H1 (cell line): ENCODE measurements around the gene ATP13A3. TPM values are rescaled to one million over a fixed set of nuclear protein-coding genes. Genes with fewer than 3 reads are reported as not detected.

ENCODE experiments used
- CTCF ChIA-PET: fragments of 300-600 bp; sonication (Branson Sonifier 250); formaldehyde crosslinking; loops from one replicate; lab custom pipeline; 2021; ENCODE audit not compliant: partially characterized antibody; lab: Charles Lee
- POLR2A ChIA-PET: fragments of 300-600 bp; sonication (Branson Sonifier 250); formaldehyde crosslinking; loops from one replicate; lab custom pipeline; 2021; ENCODE audit warnings: inconsistent platforms; ENCODE audit not compliant: partially characterized antibody; lab: Charles Lee
- DNase-seq, 2 experiments: peaks; one replicate each; pipeline versions ENCODE4 v3.0.0 to v3.0.0-alpha.2; 2010 to 2022; ENCODE audit warnings: low spot score in 2 of 2, low read depth in 1 of 2, mixed read lengths in 1 of 2
- FAIRE-seq: peaks from 2 replicates; lab custom pipeline; 2011; peaks lifted over from hg19 to GRCh38; lab: Jason Lieb, UNC
- H2AFZ ChIP-seq: 2 replicates; pipeline ENCODE4 v1.8.1; 2012; ENCODE audit warnings: low read length, inconsistent platforms
- H2AK5ac ChIP-seq: 2 replicates; pipeline ENCODE4 v1.6.1; 2013; ENCODE audit warnings: low read depth, low read length
- H2BK120ac ChIP-seq: replicated peaks from 2 replicates; pipeline ENCODE3; 2013; ENCODE audit warnings: low read depth, low read length, inconsistent platforms
- H2BK12ac ChIP-seq: 2 replicates; pipeline ENCODE4 v1.6.1; 2013; ENCODE audit warnings: low read depth, low read length
- H2BK15ac ChIP-seq: 2 replicates; pipeline ENCODE4 v1.6.1; 2013; ENCODE audit warnings: low read length
- H2BK20ac ChIP-seq: 2 replicates; pipeline ENCODE4 v1.6.1; 2013; ENCODE audit warnings: low read length
- H2BK5ac ChIP-seq: 2 replicates; pipeline ENCODE4 v1.6.1; 2013; ENCODE audit warnings: low read depth, low read length
- H3K14ac ChIP-seq: 2 replicates; pipeline ENCODE4 v1.6.1; 2013; ENCODE audit warnings: inconsistent platforms; ENCODE audit not compliant: insufficient read length
- H3K18ac ChIP-seq: 2 replicates; pipeline ENCODE4 v1.6.1; 2013; ENCODE audit warnings: low read length; ENCODE audit errors: extremely low read depth
- H3K23ac ChIP-seq: 2 replicates; pipeline ENCODE4 v1.6.1; 2013; ENCODE audit warnings: inconsistent platforms; ENCODE audit not compliant: insufficient read length
- H3K23me2 ChIP-seq: 2 replicates; pipeline ENCODE4 v1.6.1; 2013; ENCODE audit warnings: low read depth, low read length
- H3K27ac ChIP-seq: 2 replicates; pipeline ENCODE4 v1.6.1; 2011; ENCODE audit warnings: low read depth, low read length, inconsistent platforms
- H3K27me3 ChIP-seq, 4 experiments: replicated peaks in 1 of 4; 1 replicate in 1 of 4; 2 replicates in 3 of 4; pipeline versions ENCODE4 v1.6.1 to v1.8.1; 2011 to 2013; ENCODE audit warnings: low read length in 3 of 4, mild to moderate bottlenecking in 3 of 4, inconsistent platforms in 2 of 4, mixed read lengths in 2 of 4, moderate library complexity in 1 of 4; ENCODE audit not compliant: control insufficient read depth in 3 of 4, insufficient read depth in 3 of 4; ENCODE audit errors: extremely low read depth in 1 of 4
- H3K36me3 ChIP-seq, 4 experiments: 2 replicates each; pipeline versions ENCODE4 v1.6.1 to v1.8.1; 2011 to 2013; ENCODE audit warnings: mild to moderate bottlenecking in 4 of 4, low read length in 3 of 4, moderate library complexity in 2 of 4, control low read depth in 1 of 4, inconsistent platforms in 1 of 4; ENCODE audit not compliant: insufficient read depth in 4 of 4, control insufficient read depth in 2 of 4
- H3K4ac ChIP-seq: replicated peaks from 2 replicates; pipeline ENCODE3; 2013; ENCODE audit warnings: low read length, low read depth, mixed read lengths, inconsistent platforms; ENCODE audit not compliant: insufficient read length
- H3K4me1 ChIP-seq, 4 experiments: replicated peaks in 1 of 4; 1 replicate in 1 of 4; 2 replicates in 3 of 4; pipeline versions ENCODE4 v1.6.1 to v1.8.1; 2011 to 2013; ENCODE audit warnings: low read length in 3 of 4, inconsistent platforms in 2 of 4, mixed read lengths in 1 of 4; ENCODE audit not compliant: insufficient read depth in 4 of 4, control insufficient read depth in 3 of 4
- H3K4me2 ChIP-seq, 2 experiments: 2 replicates each; pipeline versions ENCODE4 v1.6.1 to v1.8.1; 2011 to 2013; ENCODE audit warnings: low read depth in 2 of 2, low read length in 2 of 2, control low read depth in 1 of 2, inconsistent platforms in 1 of 2, mild to moderate bottlenecking in 1 of 2; ENCODE audit not compliant: insufficient read depth in 1 of 2
- H3K4me3 ChIP-seq, 4 experiments: fragments of 200-600, 300-600 bp in 1 of 4; sonication (generic), shearing (Covaris generic), sonication (Bioruptor Twin) in 1 of 4; 2 replicates each; pipeline versions ENCODE4 v1.5.1 to v1.8.1; 2011 to 2016; ENCODE audit warnings: low read length in 4 of 4, low read depth in 3 of 4, control low read depth in 2 of 4, inconsistent platforms in 2 of 4, mild to moderate bottlenecking in 2 of 4, mixed read lengths in 1 of 4, moderate library complexity in 1 of 4; ENCODE audit not compliant: insufficient read depth in 2 of 4; ENCODE audit errors: extremely low read depth in 1 of 4
- H3K56ac ChIP-seq: replicated peaks from 2 replicates; pipeline ENCODE3; 2013; ENCODE audit warnings: low read depth, mild to moderate bottlenecking, mixed read lengths, low read length, inconsistent platforms; ENCODE audit not compliant: insufficient read length
- H3K79me1 ChIP-seq: 2 replicates; pipeline ENCODE4 v1.6.1; 2013; ENCODE audit warnings: low read depth, low read length, control low read depth
- H3K79me2 ChIP-seq, 2 experiments: 2 replicates each; pipeline versions ENCODE4 v1.6.1 to v1.8.1; 2012 to 2013; ENCODE audit warnings: low read length in 2 of 2, mild to moderate bottlenecking in 2 of 2, inconsistent platforms in 1 of 2; ENCODE audit not compliant: insufficient read depth in 2 of 2, control insufficient read depth in 1 of 2
- H3K9ac ChIP-seq, 4 experiments: replicated peaks in 1 of 4; 1 replicate in 1 of 4; 2 replicates in 3 of 4; pipeline versions ENCODE4 v1.6.1 to v1.8.1; 2011 to 2013; ENCODE audit warnings: low read depth in 3 of 4, low read length in 3 of 4, control low read depth in 2 of 4, mild to moderate bottlenecking in 2 of 4, moderate library complexity in 2 of 4, inconsistent platforms in 1 of 4; ENCODE audit errors: extremely low read depth in 1 of 4
- H3K9me3 ChIP-seq, 2 experiments: 2 replicates each; pipeline versions ENCODE4 v1.6.1 to v1.8.1; 2012 to 2013; ENCODE audit warnings: mild to moderate bottlenecking in 2 of 2, moderate library complexity in 2 of 2, control low read depth in 1 of 2, inconsistent platforms in 1 of 2, low read depth in 1 of 2, low read length in 1 of 2, mixed read lengths in 1 of 2; ENCODE audit not compliant: insufficient read depth in 2 of 2
- H4K20me1 ChIP-seq, 2 experiments: replicated peaks in 1 of 2; 2 replicates each; pipeline versions ENCODE3 to v1.8.1; 2011 to 2013; ENCODE audit warnings: inconsistent platforms in 2 of 2, low read length in 2 of 2, mild to moderate bottlenecking in 1 of 2; ENCODE audit not compliant: insufficient read depth in 2 of 2, control insufficient read depth in 1 of 2
- H4K5ac ChIP-seq: 2 replicates; pipeline ENCODE4 v1.6.1; 2013; ENCODE audit warnings: low read length, low read depth, mixed read lengths, inconsistent platforms; ENCODE audit not compliant: insufficient read length
- H4K8ac ChIP-seq: 2 replicates; pipeline ENCODE4 v1.8.0; 2013; ENCODE audit warnings: mild to moderate bottlenecking, moderate library complexity, low read length, inconsistent platforms; ENCODE audit not compliant: insufficient read depth; ENCODE audit errors: extremely low read depth
- H4K91ac ChIP-seq: replicated peaks from 2 replicates; pipeline ENCODE3; 2013; ENCODE audit warnings: low read length, mixed read lengths, inconsistent platforms; ENCODE audit not compliant: insufficient read length
- ASH2L ChIP-seq: fragments of 200-600, 300-600 bp; sonication (generic); IDR thresholded peaks from one replicate; pipeline ENCODE4 v1.7.1; 2017; ENCODE audit warnings: low read length
- CHD1 ChIP-seq: IDR thresholded peaks from 2 replicates; pipeline ENCODE4 v1.6.1; 2012; ENCODE audit warnings: low read depth, low read length, improper control_type of control experiment
- EGR1 ChIP-seq: IDR thresholded peaks from 2 replicates; pipeline ENCODE4 v1.6.1; 2011; ENCODE audit warnings: low read depth, low read length, borderline replicate concordance
- HDAC2 ChIP-seq, 2 experiments: fragments of 300-600 bp in 1 of 2; sonication (generic) in 1 of 2; IDR thresholded peaks; 2 replicates each; pipeline ENCODE4 v1.6.1; 2011 to 2012; ENCODE audit warnings: low read depth in 2 of 2, low read length in 2 of 2, mild to moderate bottlenecking in 2 of 2, moderate library complexity in 2 of 2, borderline replicate concordance in 1 of 2, inconsistent platforms in 1 of 2
- MAFK ChIP-seq: IDR thresholded peaks from 2 replicates; pipeline ENCODE4 v1.6.1; 2012; ENCODE audit warnings: low read depth, mild to moderate bottlenecking, improper control_type of control experiment, low read length
- PHF8 ChIP-seq: fragments of 200-600 bp; sonication (generic); conservative IDR thresholded peaks from 2 replicates; pipeline ENCODE4 v1.7.1; 2012; ENCODE audit warnings: low read depth, mild to moderate bottlenecking, inconsistent platforms, low read length, moderate library complexity
- POLR2A ChIP-seq, 2 experiments: IDR thresholded peaks; 1 replicate in 1 of 2; 2 replicates in 1 of 2; pipeline ENCODE4 v1.6.1; 2011; ENCODE audit warnings: low read depth in 2 of 2, low read length in 2 of 2, mild to moderate bottlenecking in 2 of 2; ENCODE audit errors: control extremely low read depth in 1 of 2
- RFX5 ChIP-seq: IDR thresholded peaks from 2 replicates; pipeline ENCODE4 v1.6.1; 2011; ENCODE audit warnings: low read depth, low read length, improper control_type of control experiment, borderline replicate concordance
- SRF ChIP-seq: IDR thresholded peaks from 2 replicates; pipeline ENCODE4 v1.6.1; 2011; ENCODE audit warnings: mild to moderate bottlenecking, low read depth, low read length, moderate library complexity
- TBP ChIP-seq: IDR thresholded peaks from 2 replicates; pipeline ENCODE4 v1.6.1; 2011; ENCODE audit warnings: low read depth, low read length, improper control_type of control experiment
- WGBS, 2 experiments: shearing (Covaris generic) in 1 of 2; methylation state at CpG; one replicate each; pipeline versions ENCODE4 v1.1.6 to v1.1.7; 2013 to 2015; ENCODE audit warnings: low lambda C conversion rate in 2 of 2, mixed read lengths in 2 of 2, inconsistent platforms in 1 of 2, low coverage in 1 of 2, missing lambda C conversion rate in 1 of 2; ENCODE audit not compliant: insufficient replicate concordance in 2 of 2, insufficient coverage in 1 of 2, insufficient read length in 1 of 2; ENCODE audit errors: extremely low coverage in 1 of 2, missing lambda C conversion rate in 1 of 2; 5-methylcytosine and 5-hydroxymethylcytosine counted together
- polyA plus RNA-seq, 7 experiments: library from polyadenylated mRNA; depleted of rRNA in 3 of 7; stranded (reverse) in 5 of 7; unstranded in 2 of 7; fragments of >200 nt in 5 of 7; fragments of 200-250 nt in 2 of 7; gene quantifications; 1 replicate in 5 of 7; 2 replicates in 1 of 7; 4 replicates in 1 of 7; pipeline versions ENCODE4 v1.2.1 to v1.2.3, GENCODE V29; 2011 to 2013; ENCODE audit warnings: missing spikeins in 2 of 7, mixed read lengths in 2 of 7
- total RNA-seq: library from RNA; stranded (reverse); fragmentation: NEBNext Ultra II Directional; extraction: Animal tissue kit (Norgen Biotek cat#: 25700); gene quantifications from 2 replicates; pipeline ENCODE4 v1.2.1, GENCODE V29; 2021
- TF ChIP-seq, protein P1 (sequence below): IDR thresholded peaks from 2 replicates; pipeline ENCODE4 v1.6.1; 2012; ENCODE audit warnings: inconsistent platforms
- TF ChIP-seq, protein P2 (sequence below): IDR thresholded peaks from 2 replicates; pipeline ENCODE4 v1.6.1; 2011; ENCODE audit warnings: low read depth, mild to moderate bottlenecking, low read length; ENCODE audit not compliant: insufficient read depth

ATP13A3 gene
- total and polyA plus RNA-seq, 2 of the 8 experiments (the other 6 are each of a cell fraction or from before 2014, with no cell fraction given): 18.6 to 92.2 TPM

DNA sequence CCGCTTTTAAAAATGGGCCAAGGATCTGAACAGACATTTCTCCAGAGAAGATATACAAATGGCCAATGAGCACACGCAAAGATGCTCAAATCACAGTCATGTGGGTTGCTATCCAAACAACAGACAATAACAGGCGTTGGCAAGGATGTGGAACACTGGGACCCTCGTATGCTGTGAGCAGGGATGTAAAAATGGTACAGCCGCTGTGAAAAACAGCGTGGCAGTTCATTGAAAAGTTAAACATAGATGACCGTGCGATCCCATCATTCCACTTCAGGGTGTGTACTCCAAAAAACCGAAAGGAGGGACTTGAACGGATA, 110.6 kb downstream of the ATP13A3 start:
- DNase-seq (no peak), FAIRE-seq (no peak)
- Histone ChIP-seq H3K9ac (no peak overlapping the region), H3K18ac (peak overlapping the region; percentile 25; the same call in 1 of the 2 replicates), H3K23ac (no peak overlapping the region), H3K14ac (no peak overlapping the region), H3K4me3 (no peak overlapping the region), H2BK15ac (0 out of 2 replicates have a peak overlapping the region, but pooled peaks have one; percentile 83), H3K4ac (no peak overlapping the region), H2AK5ac (peak overlapping the region; percentile 33; the same call in 1 of the 2 replicates), H3K36me3 (no peaks in the 10 kb centered on the region), H2BK120ac (no peak overlapping the region), H4K5ac (no peak overlapping the region), H3K56ac (no peak overlapping the region), H2BK12ac (0 out of 2 replicates have a peak overlapping the region, but pooled peaks have one; percentile 12), H4K91ac (no peak overlapping the region), H3K79me2 (no peaks in the 10 kb centered on the region), H3K9me3 (no peaks in the 10 kb centered on the region), H2BK5ac (no peak overlapping the region), H3K23me2 (no peaks in the 10 kb centered on the region), H4K20me1 (no peaks in the 10 kb centered on the region), H2BK20ac (no peak overlapping the region), H2AFZ (peak overlapping the region; percentile 66; the same call in 1 of the 2 replicates), H3K27ac (no peak overlapping the region), H4K8ac (no peak overlapping the region), H3K4me2 (no peak overlapping the region; a peak in 2 of 4 replicates), H3K4me1 (peaks cover 0 to 16% (median 6%) of the 10 kb centered on the region in 4 experiments; a peak in 6 of 7 replicates), H3K27me3 (0 out of 7 replicates have a peak, but pooled peaks cover 0 to 2% (median 0%) of the 10 kb centered on the region in 4 experiments), H3K79me1 (no peaks in the 10 kb centered on the region)
- ChIA-PET CTCF (no interaction called here), POLR2A (no interaction called here)
- WGBS, 2 experiments: 94% methylated on average over 10 of the region's 10 CpGs; no CpG with 5 or more reads in 1 of the 2 experiments
- TF ChIP-seq CHD1: no peak
- TF ChIP-seq RFX5: no peak
- no peak for TF ChIP-seq PHF8
- TF ChIP-seq MAFK: no peak
- no peak for TF ChIP-seq TBP
- TF ChIP-seq EGR1: no peak
- TF ChIP-seq, protein P1, sequence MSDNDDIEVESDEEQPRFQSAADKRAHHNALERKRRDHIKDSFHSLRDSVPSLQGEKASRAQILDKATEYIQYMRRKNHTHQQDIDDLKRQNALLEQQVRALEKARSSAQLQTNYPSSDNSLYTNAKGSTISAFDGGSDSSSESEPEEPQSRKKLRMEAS: no peak
- no peak for TF ChIP-seq POLR2A (IDR thresholded peaks at IDR 0.05; ENCODE audit: control extremely low read depth in 1 of 2, low read depth in 2 of 2, low read length in 2 of 2)
- TF ChIP-seq ASH2L: no peak
- TF ChIP-seq SRF: no peak
- TF ChIP-seq, protein P2, sequence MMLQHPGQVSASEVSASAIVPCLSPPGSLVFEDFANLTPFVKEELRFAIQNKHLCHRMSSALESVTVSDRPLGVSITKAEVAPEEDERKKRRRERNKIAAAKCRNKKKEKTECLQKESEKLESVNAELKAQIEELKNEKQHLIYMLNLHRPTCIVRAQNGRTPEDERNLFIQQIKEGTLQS: no peak
- TF ChIP-seq HDAC2 (IDR thresholded peaks at IDR 0.05; ENCODE audit: borderline replicate concordance in 1 of 2, low read depth in 2 of 2, low read length in 2 of 2): no peak
